HAP-1 (cell line): ENCODE results near the gene SMIM9.

Experiments used
- DNase-seq, 2 experiments: peaks; one replicate each; pipeline ENCODE4 v3.0.0-alpha.2; 2016 to 2020; ENCODE audit warnings: low spot score in 2 of 2
- H3K27me3 ChIP-seq: fragments of 250-450 bp; sonication (Bioruptor Pico); 2 replicates; pipeline ENCODE4 v1.5.1; 2020; ENCODE audit warnings: low read depth, mild to moderate bottlenecking, moderate library complexity
- H3K36me3 ChIP-seq: fragments of 250-450 bp; sonication (Bioruptor Pico); replicated peaks from 2 replicates; pipeline ENCODE4 v1.5.1; 2020; ENCODE audit warnings: mild to moderate bottlenecking
- H3K4me1 ChIP-seq: fragments of 250-450 bp; sonication (Bioruptor Pico); 2 replicates; pipeline ENCODE4 v1.5.1; 2020; ENCODE audit warnings: mild to moderate bottlenecking
- H3K4me3 ChIP-seq: fragments of 250-450 bp; sonication (Bioruptor Pico); 2 replicates; pipeline ENCODE4 v1.5.1; 2020; ENCODE audit warnings: mild to moderate bottlenecking, moderate library complexity
- H3K9me3 ChIP-seq: fragments of 250-450 bp; sonication (Bioruptor Pico); 2 replicates; pipeline ENCODE4 v1.5.1; 2020; ENCODE audit warnings: mild to moderate bottlenecking, moderate library complexity
- in situ Hi-C: fragments of 300-500 bp; cut with MboI; formaldehyde crosslinking; loops from 3 replicates; pipeline ENCODE4 v1.14.3; 2020; ENCODE audit warnings: low sequenced_read_pairs, inconsistent platforms, mixed read lengths

Gene SMIM9

DNA sequence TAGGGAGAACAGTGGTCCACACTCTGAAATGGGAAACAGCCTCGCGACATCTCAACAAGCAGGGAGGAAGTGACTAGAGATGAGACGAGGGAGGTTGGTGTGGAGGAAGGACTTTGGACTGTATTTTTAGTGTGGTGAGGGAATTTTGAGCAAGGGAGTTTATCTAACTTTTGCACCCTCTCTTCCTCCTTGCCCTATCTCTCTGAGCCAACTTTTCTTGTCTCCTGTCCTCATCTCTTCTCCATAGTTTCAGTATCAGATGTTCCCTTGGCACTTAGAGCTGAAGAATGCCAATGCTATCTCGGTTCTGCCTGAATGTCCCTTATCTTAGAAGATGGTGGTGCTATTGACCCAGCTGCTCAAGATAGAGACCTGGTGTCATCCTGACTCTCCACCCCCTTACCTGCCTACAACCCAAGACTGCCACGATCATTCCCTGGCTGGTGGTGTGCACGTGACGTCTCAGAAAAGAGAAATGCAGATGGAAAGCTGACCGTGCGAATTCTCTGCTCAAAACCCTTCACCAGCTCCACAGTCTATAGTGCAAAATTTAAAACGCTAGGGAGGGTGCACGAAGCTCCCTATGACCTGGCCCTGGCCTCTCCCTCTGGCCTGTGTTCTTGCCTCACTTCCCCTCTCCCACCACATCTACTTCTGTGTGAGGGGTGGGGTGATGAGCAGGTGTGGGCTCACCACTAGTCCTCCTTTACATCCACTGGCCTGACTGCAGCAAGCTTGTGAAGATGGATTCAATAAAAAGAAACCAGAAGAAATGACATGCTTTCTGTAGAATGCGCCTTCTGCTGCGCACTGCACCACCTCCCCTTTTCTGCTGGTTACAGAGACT, 50.1 kb downstream of the SMIM9 start:
- Histone ChIP-seq H3K27me3 (no peaks in the 10 kb centered on the region), H3K9me3 (no peaks in the 10 kb centered on the region), H3K36me3 (peaks cover 9% of the 10 kb centered on the region), H3K4me3 (no peak overlapping the region), H3K4me1 (no peaks in the 10 kb centered on the region)
- in situ Hi-C loops: no loop called here
- DNase-seq: no peak

GRCh38 chrX:154780968-154781367, 53.5 kb downstream of the SMIM9 start:
- DNase-seq: no peak
- in situ Hi-C loops: no loop called here
- H3K4me1 ChIP-seq: no peaks in the 10 kb centered on the region
- H3K27me3 ChIP-seq: no peaks in the 10 kb centered on the region
- H3K36me3 ChIP-seq: peaks cover 40% of the 10 kb centered on the region
- no peaks in the 10 kb centered on the region for H3K9me3 ChIP-seq
- no peak overlapping the region for H3K4me3 ChIP-seq

DNA sequence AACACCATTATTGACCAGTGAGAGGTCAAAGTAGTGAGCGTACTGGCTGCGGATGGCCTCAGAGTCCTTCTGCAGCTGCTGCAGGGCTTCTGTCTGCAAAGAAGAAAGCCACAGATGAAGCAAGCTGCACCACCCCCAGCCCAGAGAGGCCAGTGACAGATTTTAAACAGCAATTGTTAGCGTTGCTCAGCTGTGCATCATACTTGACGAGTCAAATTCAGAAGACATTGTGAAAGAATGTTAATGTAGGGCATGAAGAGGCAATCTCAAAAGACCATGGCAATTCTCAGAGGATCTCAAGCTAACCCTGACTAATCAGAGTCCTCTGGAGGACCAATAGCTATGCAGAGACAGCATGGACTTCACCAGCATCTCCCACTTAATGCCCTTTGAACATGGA, 55.2 kb downstream of the SMIM9 start:
- Histone ChIP-seq H3K9me3 (no peaks in the 10 kb centered on the region), H3K36me3 (peaks cover 57% of the 10 kb centered on the region), H3K4me1 (no peaks in the 10 kb centered on the region), H3K4me3 (no peak overlapping the region), H3K27me3 (no peaks in the 10 kb centered on the region)
- in situ Hi-C loops: no loop called here
- no peak for DNase-seq

DNA sequence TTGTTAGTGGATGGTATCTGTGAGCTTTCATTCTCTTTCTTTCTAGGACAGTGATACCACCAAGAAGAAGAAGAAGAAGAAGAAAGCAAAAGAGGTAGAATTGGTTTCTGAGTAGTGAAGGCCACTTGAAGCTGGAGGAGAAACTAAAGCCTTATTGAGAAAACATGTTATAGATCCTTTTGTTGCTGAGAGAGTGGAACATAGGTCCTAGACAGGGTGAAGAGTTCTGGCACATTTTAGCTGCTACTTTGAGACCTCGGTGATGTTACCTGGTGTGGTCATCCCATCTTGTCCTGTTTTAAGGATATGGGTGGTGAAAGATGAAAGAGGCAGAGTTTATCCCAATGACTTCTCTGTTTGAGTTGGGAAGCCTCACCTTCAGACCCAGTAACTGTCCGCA, 57.7 kb downstream of the SMIM9 start:
- peaks cover 82% of the 10 kb centered on the region for H3K36me3 ChIP-seq
- DNase-seq: no peak
- H3K4me1 ChIP-seq: no peaks in the 10 kb centered on the region; the same call in 1 of the 2 replicates
- no peak overlapping the region for H3K4me3 ChIP-seq
- H3K9me3 ChIP-seq: no peaks in the 10 kb centered on the region
- in situ Hi-C loops: no loop called here
- no peaks in the 10 kb centered on the region for H3K27me3 ChIP-seq

DNA sequence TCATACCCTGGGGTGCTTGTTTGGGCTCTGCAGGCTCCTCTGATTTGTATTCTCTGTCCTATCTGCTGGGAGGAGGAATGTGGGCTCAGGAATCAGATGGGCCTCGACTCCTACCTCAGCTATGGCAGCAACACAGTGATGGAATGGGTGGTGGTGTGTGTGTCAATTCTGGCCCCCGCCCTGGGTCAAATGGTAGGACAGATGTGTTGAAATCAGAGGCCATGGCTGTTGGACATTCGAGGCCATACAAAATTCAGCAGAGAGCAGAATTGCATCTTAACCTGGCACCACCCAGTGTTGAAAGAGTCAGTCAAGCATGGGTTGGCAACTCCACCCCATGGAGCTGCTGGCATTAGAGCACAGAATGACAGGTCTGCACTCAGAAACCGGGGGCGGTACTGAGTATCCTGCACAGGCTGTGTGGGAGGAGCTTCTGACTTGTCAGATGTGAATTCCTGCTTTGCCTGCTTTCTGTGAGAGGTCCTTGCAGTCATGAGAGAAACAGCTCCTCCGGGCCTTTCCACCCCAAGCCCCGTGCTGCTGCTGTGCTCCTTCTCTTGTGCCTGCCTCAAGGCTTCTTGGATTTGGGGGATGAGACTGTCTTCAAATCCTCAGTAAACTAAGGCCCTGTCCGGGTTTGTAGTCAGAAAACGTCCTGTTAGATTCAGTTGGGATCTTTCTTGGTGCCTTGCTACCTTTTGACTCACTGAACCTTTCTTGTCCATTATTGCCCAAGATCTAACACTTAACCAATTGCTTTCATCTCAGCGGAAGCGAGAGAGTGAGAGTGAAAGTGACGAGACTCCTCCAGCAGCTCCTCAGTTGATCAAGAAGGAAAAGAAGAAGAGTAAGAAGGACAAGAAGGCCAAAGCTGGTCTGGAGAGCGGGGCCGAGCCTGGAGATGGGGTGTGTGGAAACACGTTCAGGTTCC, 58.8 kb downstream of the SMIM9 start:
- Histone ChIP-seq H3K4me1 (no peaks in the 10 kb centered on the region; the same call in none of the 2 replicates), H3K27me3 (no peaks in the 10 kb centered on the region), H3K9me3 (no peaks in the 10 kb centered on the region), H3K4me3 (no peak overlapping the region), H3K36me3 (peaks cover 92% of the 10 kb centered on the region)
- DNase-seq: no peak
- in situ Hi-C loops: no loop called here

DNA sequence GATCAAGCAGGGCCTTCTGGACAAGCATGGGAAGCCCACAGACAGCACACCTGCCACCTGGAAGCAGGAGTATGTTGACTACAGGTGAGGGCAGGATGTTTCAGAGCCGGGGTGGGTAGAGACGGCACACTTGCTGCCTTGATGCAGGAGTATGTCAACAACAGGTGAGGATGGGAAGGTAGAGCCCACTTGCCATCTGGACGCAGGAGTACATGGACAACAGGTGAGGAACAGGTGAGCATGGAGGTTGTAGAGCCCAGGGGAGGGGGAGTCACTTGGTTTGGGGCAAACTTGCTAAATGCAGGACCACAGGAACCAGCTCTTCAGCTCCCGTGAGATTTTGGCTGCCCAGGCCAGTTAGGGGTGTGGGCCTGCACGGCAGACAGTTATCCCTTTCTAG, 59.8 kb downstream of the SMIM9 start:
- H3K36me3 ChIP-seq: peaks cover 96% of the 10 kb centered on the region

More for the DNA sequence above, 59.8 kb downstream of the SMIM9 start:
- Histone ChIP-seq H3K27me3 (no peaks in the 10 kb centered on the region), H3K4me1 (no peaks in the 10 kb centered on the region; the same call in none of the 2 replicates), H3K9me3 (no peaks in the 10 kb centered on the region), H3K4me3 (no peak overlapping the region)
- DNase-seq: no peak
- in situ Hi-C loops: loop anchor here (25.0 kb wide), 2 partner anchors 288 to 387 kb away; partner anchors contain the start of genes BRCC3, CMC4, EMD and MTCP1
